NT2/D1 (cell line): ENCODE data around the gene LSP1.
"Not testable (repeated sequence)": the region's sequence is repeated elsewhere in the genome, so short reads cannot be mapped to it uniquely, and the experiment has no call there.

Source experiments
- DNase-seq: peaks from one replicate; pipeline ENCODE4 v3.0.0-alpha.2; 2011; ENCODE audit warnings: low read depth, low spot score
- H3K27me3 ChIP-seq: 2 replicates; pipeline ENCODE4 v1.6.0; 2011; ENCODE audit warnings: mild to moderate bottlenecking; ENCODE audit not compliant: insufficient read length, insufficient read depth
- H3K36me3 ChIP-seq: 2 replicates; pipeline ENCODE4 v1.6.1; 2011; ENCODE audit warnings: mild to moderate bottlenecking, low read length, mixed read lengths; ENCODE audit not compliant: insufficient read depth, insufficient read length
- H3K4me1 ChIP-seq: 2 replicates; pipeline ENCODE4 v1.5.1; 2011; ENCODE audit not compliant: insufficient read depth, insufficient read length
- H3K4me3 ChIP-seq: 2 replicates; pipeline ENCODE4 v1.5.1; 2011; ENCODE audit warnings: low read depth; ENCODE audit not compliant: insufficient read length
- H3K9ac ChIP-seq: 2 replicates; pipeline ENCODE4 v1.6.0; 2011; ENCODE audit warnings: low read depth; ENCODE audit not compliant: insufficient read length
- H3K9me3 ChIP-seq: 2 replicates; pipeline ENCODE4 v1.5.1; 2011; ENCODE audit warnings: mild to moderate bottlenecking, low read length; ENCODE audit not compliant: insufficient read depth
- SUZ12 ChIP-seq: IDR thresholded peaks from 2 replicates; pipeline ENCODE4 v1.6.1; 2011; ENCODE audit not compliant: insufficient read length, insufficient read depth; ENCODE audit errors: extremely low read depth
- YY1 ChIP-seq: IDR thresholded peaks from 2 replicates; pipeline ENCODE4 v1.6.1; 2011; ENCODE audit not compliant: insufficient read length, insufficient read depth
- ZNF274 ChIP-seq: IDR thresholded peaks from 2 replicates; pipeline ENCODE4 v1.6.1; 2011; ENCODE audit warnings: mild to moderate bottlenecking, low read depth, low read length

LSP1 gene

DNA sequence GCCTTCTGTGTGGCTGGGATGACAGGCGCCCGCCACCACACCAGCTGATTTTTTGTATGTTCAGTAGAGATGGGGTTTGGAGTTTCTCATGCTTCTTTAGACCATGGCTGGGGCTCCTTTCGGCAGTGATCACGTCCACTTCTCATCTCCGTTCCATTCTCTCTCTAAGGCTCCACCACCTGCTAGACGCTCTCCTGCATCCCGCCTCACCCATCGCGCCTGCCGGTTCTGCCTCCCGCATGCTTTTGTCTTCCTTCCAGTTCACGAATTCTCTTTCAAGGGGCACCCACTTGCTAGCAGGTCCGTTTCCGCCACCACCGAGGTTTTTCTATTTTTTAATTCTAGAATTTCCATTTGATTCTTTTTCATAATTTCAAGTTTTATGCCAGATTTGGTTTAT is 40.1 kb upstream of the LSP1 start:
- TF ChIP-seq SUZ12 (no peak), YY1 (no peak), ZNF274 (no peak)
- Histone ChIP-seq H3K4me1 (no peaks in the 10 kb centered on the region), H3K36me3 (no peaks in the 10 kb centered on the region), H3K9me3 (peaks cover 25% of the 10 kb centered on the region; the same call in 1 of the 2 replicates), H3K27me3 (no peaks in the 10 kb centered on the region), H3K9ac (no peak overlapping the region), H3K4me3 (no peak overlapping the region)
- DNase-seq = no peak

DNA sequence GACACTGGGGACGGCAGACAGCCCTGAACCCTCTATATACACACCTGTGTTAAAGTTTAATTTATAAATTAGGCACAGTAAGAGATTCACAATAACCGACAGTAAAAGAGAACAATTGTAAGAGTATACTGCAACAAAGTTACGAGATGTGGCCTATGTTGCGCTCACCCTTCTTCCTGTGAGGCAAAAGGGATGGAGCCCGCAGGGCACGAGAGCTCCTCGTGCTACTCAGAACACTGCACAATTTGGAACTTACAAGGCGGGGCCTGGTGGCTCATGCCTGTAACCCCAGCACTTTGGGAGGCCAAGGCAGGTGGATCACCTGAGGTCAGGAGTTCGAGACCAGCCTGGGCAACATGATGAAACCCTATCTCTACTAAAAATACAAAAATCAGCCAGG is 39.5 kb upstream of the LSP1 start:
- H3K9ac ChIP-seq, DNase-seq, H3K4me3 ChIP-seq, H3K27me3 ChIP-seq, H3K4me1 ChIP-seq, H3K36me3 ChIP-seq: not testable (repeated sequence)
- peaks cover 30% of the 10 kb centered on the region for H3K9me3 ChIP-seq

DNA sequence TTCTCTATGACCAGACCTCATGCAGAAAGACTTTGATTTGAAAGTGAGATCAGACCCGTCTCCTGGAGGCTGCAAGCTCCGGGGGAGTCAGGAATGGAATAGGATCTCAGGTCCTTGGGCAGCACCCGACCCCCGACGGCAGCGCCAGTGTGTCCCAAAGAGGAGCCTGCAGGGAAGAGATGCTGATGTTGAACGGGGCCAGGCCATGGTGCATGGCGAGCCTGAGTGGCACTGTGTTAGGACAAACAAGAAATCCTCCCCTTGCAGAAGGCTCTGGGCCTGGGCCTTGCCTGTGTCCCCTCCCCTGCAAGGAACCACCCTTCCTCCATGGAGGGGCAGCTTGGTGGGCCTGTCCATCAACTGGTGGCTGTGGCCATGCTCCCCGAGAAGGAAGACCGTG is 38.2 kb upstream of the LSP1 start:
- Histone ChIP-seq H3K4me3 (no peak overlapping the region), H3K9ac (no peak overlapping the region), H3K4me1 (no peaks in the 10 kb centered on the region), H3K9me3 (peaks cover 40% of the 10 kb centered on the region), H3K27me3 (no peaks in the 10 kb centered on the region), H3K36me3 (no peaks in the 10 kb centered on the region)
- TF ChIP-seq SUZ12 (no peak), YY1 (no peak), ZNF274 (no peak)
- no peak for DNase-seq

DNA sequence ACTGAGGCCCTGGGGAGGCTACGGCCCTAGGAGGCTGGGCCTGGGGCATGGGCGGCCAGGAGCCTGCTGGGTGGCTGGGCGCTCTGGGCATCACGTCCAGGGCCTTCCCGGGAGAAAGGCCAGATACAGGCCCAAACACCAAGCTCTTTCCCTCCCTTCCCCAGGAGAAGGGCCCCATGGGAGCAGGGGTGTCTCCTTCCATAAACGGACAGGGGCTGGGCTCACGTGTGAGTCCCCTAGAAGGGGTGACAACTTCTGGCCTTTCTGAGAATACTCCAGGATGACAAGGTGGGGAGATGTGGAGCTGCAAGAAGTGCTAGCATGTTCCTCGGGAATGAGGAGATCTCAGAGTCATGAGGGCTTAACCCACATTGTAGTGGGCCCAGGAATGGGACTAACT is 37.6 kb upstream of the LSP1 start:
- TF ChIP-seq SUZ12 = no peak
- TF ChIP-seq YY1 = no peak
- no peak for TF ChIP-seq ZNF274
- H3K27me3 ChIP-seq = no peaks in the 10 kb centered on the region
- no peaks in the 10 kb centered on the region for H3K4me1 ChIP-seq

DNA sequence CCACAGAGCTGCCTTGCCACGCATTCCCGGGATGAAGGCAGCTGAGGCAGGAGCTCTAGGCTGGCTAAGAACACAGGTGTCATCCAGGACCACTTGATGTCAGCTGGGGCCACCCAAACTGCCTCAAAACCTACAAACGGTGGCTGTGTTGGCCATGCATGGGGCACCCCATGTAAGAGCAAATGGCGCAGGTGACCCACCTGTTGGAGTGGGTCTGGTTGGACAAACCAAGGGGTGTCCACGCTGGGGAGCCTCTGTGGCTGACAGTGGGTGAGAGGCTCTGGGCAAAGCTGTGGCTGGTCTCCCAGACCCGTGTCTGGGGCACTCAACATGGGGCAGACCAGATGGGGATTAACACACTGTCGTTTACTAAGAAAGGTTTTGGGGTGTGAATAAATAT is 37.1 kb upstream of the LSP1 start:
- TF ChIP-seq ZNF274 = no peak
- TF ChIP-seq SUZ12 = no peak
- TF ChIP-seq YY1 = no peak
- no peaks in the 10 kb centered on the region for H3K36me3 ChIP-seq
- H3K27me3 ChIP-seq = no peaks in the 10 kb centered on the region
- H3K4me3 ChIP-seq = no peak overlapping the region
- H3K4me1 ChIP-seq = no peaks in the 10 kb centered on the region
- H3K9ac ChIP-seq = no peak overlapping the region
- peaks cover 38% of the 10 kb centered on the region for H3K9me3 ChIP-seq
- DNase-seq = no peak

More for the DNA sequence above, 37.6 kb upstream of the LSP1 start:
- Histone ChIP-seq H3K4me3 (no peak overlapping the region), H3K9ac (no peak overlapping the region), H3K36me3 (no peaks in the 10 kb centered on the region), H3K9me3 (peaks cover 38% of the 10 kb centered on the region)
- DNase-seq = no peak

DNA sequence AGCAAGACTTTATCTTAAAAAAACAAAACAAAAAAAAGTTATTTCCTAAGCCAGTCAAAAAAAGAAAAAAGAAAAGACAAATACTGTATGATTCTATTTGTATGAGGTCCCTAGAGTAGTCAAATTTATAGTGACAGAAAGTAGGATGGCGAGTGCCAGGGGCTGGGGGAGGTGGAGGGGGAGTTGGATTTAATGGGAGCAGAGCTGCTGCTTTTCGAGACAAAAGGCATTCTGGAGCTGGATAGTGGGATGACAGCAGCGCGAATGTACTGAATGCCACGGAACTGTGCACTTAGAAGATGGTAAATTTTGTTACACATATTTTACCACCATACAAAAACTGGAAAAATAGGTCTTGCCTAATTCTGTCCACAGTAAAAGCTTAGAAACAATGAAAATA is 35.9 kb upstream of the LSP1 start:
- H3K27me3 ChIP-seq = no peaks in the 10 kb centered on the region
- no peaks in the 10 kb centered on the region for H3K36me3 ChIP-seq
- no peaks in the 10 kb centered on the region for H3K4me1 ChIP-seq
- no peak overlapping the region for H3K4me3 ChIP-seq
- H3K9ac ChIP-seq = no peak overlapping the region
- TF ChIP-seq YY1 = no peak
- peaks cover 35% of the 10 kb centered on the region for H3K9me3 ChIP-seq
- DNase-seq = no peak

DNA sequence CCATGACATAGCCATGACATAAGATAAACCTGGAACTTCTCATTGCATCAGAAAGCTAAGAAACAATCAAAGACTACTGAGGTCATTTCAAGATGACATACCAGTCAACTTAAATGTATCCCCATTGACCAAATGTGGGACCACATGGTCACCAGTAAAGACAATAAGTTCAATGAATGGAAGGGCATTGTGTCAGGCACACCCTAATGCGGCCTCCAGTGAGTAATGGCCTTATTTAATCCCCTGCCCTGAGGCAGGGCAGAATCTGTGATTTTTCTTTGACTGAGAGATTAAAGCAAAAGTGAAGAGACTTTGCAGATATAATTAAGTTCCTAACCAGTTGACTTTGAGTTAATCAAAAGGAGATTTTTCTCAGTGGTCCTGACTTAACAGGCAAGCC is 35.4 kb upstream of the LSP1 start:
- H3K9ac ChIP-seq = no peak overlapping the region
- TF ChIP-seq SUZ12 (no peak), YY1 (no peak), ZNF274 (no peak)
- no peaks in the 10 kb centered on the region for H3K27me3 ChIP-seq
- no peaks in the 10 kb centered on the region for H3K4me1 ChIP-seq
- peaks cover 30% of the 10 kb centered on the region for H3K9me3 ChIP-seq
- no peak for DNase-seq
- no peaks in the 10 kb centered on the region for H3K36me3 ChIP-seq
- H3K4me3 ChIP-seq = no peak overlapping the region

DNA sequence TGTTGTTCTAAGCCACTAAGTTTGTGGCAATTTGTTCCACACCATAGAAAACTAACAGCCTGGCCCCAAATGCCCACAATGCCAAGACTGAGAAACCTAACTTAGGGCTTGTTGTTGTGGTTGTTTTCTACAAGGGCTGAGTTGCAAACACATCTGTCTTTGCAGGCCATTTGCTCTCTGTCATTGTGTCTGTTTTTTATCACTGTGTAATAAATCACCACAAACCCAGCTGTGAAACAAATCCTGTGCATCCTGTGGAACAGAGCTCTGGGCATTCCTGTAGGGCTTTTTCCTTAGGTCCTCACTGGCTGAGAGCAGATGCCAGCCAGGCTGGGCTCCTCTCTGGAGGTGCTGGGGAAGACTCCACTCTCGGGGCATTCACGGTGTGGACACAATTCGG is 33.8 kb upstream of the LSP1 start:
- Histone ChIP-seq H3K27me3 (no peaks in the 10 kb centered on the region), H3K4me3 (no peak overlapping the region), H3K4me1 (no peaks in the 10 kb centered on the region), H3K9me3 (peaks cover 26% of the 10 kb centered on the region), H3K9ac (no peak overlapping the region), H3K36me3 (no peaks in the 10 kb centered on the region)
- DNase-seq = no peak
- no peak for TF ChIP-seq YY1
- no peak for TF ChIP-seq SUZ12
- TF ChIP-seq ZNF274 = no peak
